ENCODE measurements around the gene USP13. TPM values are rescaled to one million over a fixed set of nuclear protein-coding genes. Genes with fewer than 3 reads are reported as not detected.

The USP13 gene
- total and polyA plus RNA-seq, 4 donors: 2.4 to 7.3 (median 4.2) TPM

- Histone ChIP-seq H3K9ac (ENCODE audit: low read depth in 1 of 2, low read length in 2 of 2) (no peak overlapping the region), H3K36me3 (ENCODE audit: control insufficient read depth in 4 of 4, insufficient read depth in 3 of 4, low read depth in 1 of 4, low read length in 3 of 4) (no peaks in the 10 kb centered on the region), H3K27ac (ENCODE audit: low read depth in 1 of 2, low read length in 2 of 2) (no peak overlapping the region), H3K4me3 (ENCODE audit: low read depth in 1 of 3, low read length in 3 of 3) (no peak overlapping the region), H3K27me3 (ENCODE audit: control insufficient read depth in 4 of 4, insufficient read depth in 4 of 4, low read length in 3 of 4) (no peaks in the 10 kb centered on the region), H3K4me1 (ENCODE audit: control insufficient read depth in 4 of 4, insufficient read depth in 4 of 4, low read length in 3 of 4) (no peaks in the 10 kb centered on the region), H3K9me3 (ENCODE audit: control insufficient read depth in 4 of 4, low read length in 3 of 4) (no peaks in the 10 kb centered on the region)
- WGBS: 57% methylated on average over 1 of the region's 1 CpG
- DNase-seq (ENCODE audit: low spot score): no peak
- TF ChIP-seq CTCF (IDR thresholded peaks at IDR 0.05; ENCODE audit: low read depth, low read length, missing input control): no peak
- no peak for TF ChIP-seq SP1 (IDR thresholded peaks at IDR 0.05)
- TF ChIP-seq ZBTB33 (IDR thresholded peaks at IDR 0.05): no peak
- no peak for TF ChIP-seq RAD21 (IDR thresholded peaks at IDR 0.05)
- TF ChIP-seq GABPA (IDR thresholded peaks at IDR 0.05 in 1 of 2, conservative IDR thresholded peaks at IDR 0.05 in 1 of 2): no peak
- no peak for TF ChIP-seq RXRA (IDR thresholded peaks at IDR 0.05)
- no peak for TF ChIP-seq JUND (IDR thresholded peaks at IDR 0.05)
These were observed 144.4 kb downstream of the USP13 start for GRCh38 chr3:179797192-179797591.

GRCh38 chr3:179801263-179801662, 148.4 kb downstream of the USP13 start:
- no peak overlapping the region for H3K4me3 ChIP-seq (ENCODE audit: low read depth in 1 of 3, low read length in 3 of 3)
- H3K27ac ChIP-seq (ENCODE audit: low read depth in 1 of 2, low read length in 2 of 2): no peak overlapping the region
- no peak for DNase-seq (ENCODE audit: low spot score)
- no peaks in the 10 kb centered on the region for H3K27me3 ChIP-seq (ENCODE audit: control insufficient read depth in 4 of 4, insufficient read depth in 4 of 4, low read length in 3 of 4)
- H3K4me1 ChIP-seq (ENCODE audit: control insufficient read depth in 4 of 4, insufficient read depth in 4 of 4, low read length in 3 of 4): no peaks in the 10 kb centered on the region
- no peaks in the 10 kb centered on the region for H3K9me3 ChIP-seq (ENCODE audit: control insufficient read depth in 4 of 4, low read length in 3 of 4)
- H3K36me3 ChIP-seq (ENCODE audit: control insufficient read depth in 4 of 4, insufficient read depth in 3 of 4, low read depth in 1 of 4, low read length in 3 of 4): no peaks in the 10 kb centered on the region
- H3K9ac ChIP-seq (ENCODE audit: low read depth in 1 of 2, low read length in 2 of 2): no peak overlapping the region
- no peak for TF ChIP-seq TAF1 (conservative IDR thresholded peaks at IDR 0.05)

GRCh38 chr3:179801856-179802255, 149.0 kb downstream of the USP13 start:
- Histone ChIP-seq H3K36me3 (ENCODE audit: control insufficient read depth in 4 of 4, insufficient read depth in 3 of 4, low read depth in 1 of 4, low read length in 3 of 4) (no peaks in the 10 kb centered on the region), H3K27ac (ENCODE audit: low read depth in 1 of 2, low read length in 2 of 2) (no peak overlapping the region), H3K9me3 (ENCODE audit: control insufficient read depth in 4 of 4, low read length in 3 of 4) (no peaks in the 10 kb centered on the region), H3K27me3 (ENCODE audit: control insufficient read depth in 4 of 4, insufficient read depth in 4 of 4, low read length in 3 of 4) (no peaks in the 10 kb centered on the region), H3K9ac (ENCODE audit: low read depth in 1 of 2, low read length in 2 of 2) (no peak overlapping the region), H3K4me3 (ENCODE audit: low read depth in 1 of 3, low read length in 3 of 3) (no peak overlapping the region), H3K4me1 (ENCODE audit: control insufficient read depth in 4 of 4, insufficient read depth in 4 of 4, low read length in 3 of 4) (no peaks in the 10 kb centered on the region)
- TF ChIP-seq HNF4G (IDR thresholded peaks at IDR 0.05) (no peak), ATF3 (IDR thresholded peaks at IDR 0.05) (no peak), REST (IDR thresholded peaks at IDR 0.05) (no peak), HNF4A (conservative IDR thresholded peaks at IDR 0.05) (no peak), FOXA1 (IDR thresholded peaks at IDR 0.05) (no peak), CTCF (IDR thresholded peaks at IDR 0.05; ENCODE audit: low read depth, low read length, missing input control) (no peak), GABPA (IDR thresholded peaks at IDR 0.05 in 1 of 2, conservative IDR thresholded peaks at IDR 0.05 in 1 of 2) (no peak), FOXA2 (IDR thresholded peaks at IDR 0.05) (no peak), ZBTB33 (IDR thresholded peaks at IDR 0.05) (no peak), YY1 (IDR thresholded peaks at IDR 0.05) (no peak)
- WGBS: 95% methylated on average over 4 of the region's 4 CpGs
- DNase-seq (ENCODE audit: low spot score): no peak
